Measurements from ENCODE around the gene TM7SF2. TPM values are rescaled to one million over a fixed set of nuclear protein-coding genes. Genes with fewer than 3 reads are reported as not detected.

The TM7SF2 gene
- total RNA-seq, 6 experiments from 2014 or later: 25.6 to 112 (median 37.8) TPM

GRCh38 chr11:65072631-65072966 lies 39.1 kb upstream of the TM7SF2 start:
- no peak for DNase-seq
- no peak overlapping the region for H3K4me3 ChIP-seq
- WGBS (ENCODE audit: insufficient coverage, low coverage, low lambda C conversion rate, missing lambda C conversion rate): no CpG with 5 or more reads among the region's 1 CpG
- no peaks in the 10 kb centered on the region for H3K9me3 ChIP-seq
- TF ChIP-seq POLR2A (IDR thresholded peaks at IDR 0.05): no peak
- TF ChIP-seq CTCF (IDR thresholded peaks at IDR 0.05): no peak
- H3K27ac ChIP-seq: no peak overlapping the region
- no peak for ATAC-seq
- intact Hi-C loops (cut with DNase I): no loop called here
- no peaks in the 10 kb centered on the region for H3K27me3 ChIP-seq
- no peaks in the 10 kb centered on the region for H3K4me1 ChIP-seq
- H3K36me3 ChIP-seq: no peaks in the 10 kb centered on the region

- 40% methylated on average over 1 of the region's 4 CpGs for WGBS (ENCODE audit: insufficient coverage, low coverage, low lambda C conversion rate, missing lambda C conversion rate)
- H3K36me3 ChIP-seq: no peaks in the 10 kb centered on the region
- no peaks in the 10 kb centered on the region for H3K4me1 ChIP-seq
- no peak for ATAC-seq
- intact Hi-C loops (cut with DNase I): no loop called here
- DNase-seq: no peak
- no peak overlapping the region for H3K27ac ChIP-seq
- no peaks in the 10 kb centered on the region for H3K27me3 ChIP-seq
- TF ChIP-seq POLR2A (IDR thresholded peaks at IDR 0.05): no peak
- no peak for TF ChIP-seq CTCF (IDR thresholded peaks at IDR 0.05)
- H3K9me3 ChIP-seq: no peaks in the 10 kb centered on the region
- no peak overlapping the region for H3K4me3 ChIP-seq
These were observed 34.2 kb upstream of the TM7SF2 start for GRCh38 chr11:65077451-65077850.

- TF ChIP-seq POLR2A (IDR thresholded peaks at IDR 0.05): no peak
- TF ChIP-seq CTCF (IDR thresholded peaks at IDR 0.05): peak; percentile 62 to 69 (median 66)
- WGBS (ENCODE audit: insufficient coverage, low coverage, low lambda C conversion rate, missing lambda C conversion rate): no CpG with 5 or more reads among the region's 3 CpGs
- Histone ChIP-seq H3K36me3 (no peaks in the 10 kb centered on the region), H3K27ac (no peak overlapping the region), H3K4me1 (no peaks in the 10 kb centered on the region), H3K27me3 (no peaks in the 10 kb centered on the region), H3K9me3 (no peaks in the 10 kb centered on the region), H3K4me3 (no peak overlapping the region)
- DNase-seq (peak in 2 of 3 donors; percentile 58 to 70), ATAC-seq (peak; percentile 86 to 95 (median 92))
- intact Hi-C loops (cut with DNase I): no loop called here
These were observed 33.5 kb upstream of the TM7SF2 start for GRCh38 chr11:65078151-65078550.

- Histone ChIP-seq H3K36me3 (no peaks in the 10 kb centered on the region), H3K4me1 (peaks cover 0 to 6% (median 0%) of the 10 kb centered on the region in 4 donors), H3K27me3 (no peaks in the 10 kb centered on the region), H3K27ac (no peak overlapping the region), H3K4me3 (no peak overlapping the region), H3K9me3 (no peaks in the 10 kb centered on the region)
- ATAC-seq (no peak), DNase-seq (no peak)
- TF ChIP-seq CTCF (IDR thresholded peaks at IDR 0.05): no peak
- no peak for TF ChIP-seq POLR2A (IDR thresholded peaks at IDR 0.05)
- intact Hi-C loops (cut with DNase I): no loop called here
- 100% methylated on average over 2 of the region's 9 CpGs for WGBS (ENCODE audit: insufficient coverage, low coverage, low lambda C conversion rate, missing lambda C conversion rate)
These were observed 32.8 kb upstream of the TM7SF2 start for GRCh38 chr11:65078786-65079342.

Measured in right lobe of liver (tissue), 6 donors.